HG03571 (cell line): ENCODE data around the gene HSPA1L.
"Not testable (repeated sequence)": the region's sequence is repeated elsewhere in the genome, so short reads cannot be mapped to it uniquely, and the experiment has no call there.

Experiments
- ATAC-seq: cut with Tn5 transposase; IDR thresholded peaks from one replicate; pipeline ENCODE4 v1.9.1; 2021; ENCODE audit not compliant: unreplicated experiment

Gene HSPA1L

GRCh38 chr6:31817133-31817928 is 2.2 kb upstream of the HSPA1L start:
- ATAC-seq = not testable (repeated sequence)

- no peak for ATAC-seq
Observed at GRCh38 chr6:31814677-31815024, 432 bp downstream of the HSPA1L start.

GRCh38 chr6:31813465-31813849 is 1.6 kb downstream of the HSPA1L start:
- ATAC-seq = no peak

- no peak for ATAC-seq
Observed at GRCh38 chr6:31811645-31812044, 3.4 kb downstream of the HSPA1L start.

GRCh38 chr6:31808599-31808998 is 6.5 kb downstream of the HSPA1L start:
- not testable (repeated sequence) for ATAC-seq

GRCh38 chr6:31806470-31807272 is 8.4 kb downstream of the HSPA1L start, which contains the start of gene LSM2:
Gene LSM2, minus strand, starts transcription at chr6:31806966. Its CDS starts 209 bp downstream, at chr6:31806757.
- ATAC-seq = peak; percentile 83

GRCh38 chr6:31805939-31806469 is 9.1 kb downstream of the HSPA1L start:
- ATAC-seq = peak; percentile 25

GRCh38 chr6:31801031-31801927 is 13.8 kb downstream of the HSPA1L start:
- not testable (repeated sequence) for ATAC-seq

GRCh38 chr6:31799781-31800180 is 15.3 kb downstream of the HSPA1L start:
- no peak for ATAC-seq

- ATAC-seq = no peak
Observed at GRCh38 chr6:31797588-31797987, 17.5 kb downstream of the HSPA1L start.

GRCh38 chr6:31796993-31797385 is 18.1 kb downstream of the HSPA1L start:
- no peak for ATAC-seq

GRCh38 chr6:31795616-31796298 is 19.3 kb downstream of the HSPA1L start, which contains the start of gene VARS1:
Gene VARS1, minus strand, starts transcription at chr6:31795752. Its CDS starts 535 bp downstream, at chr6:31795217.
- peak; percentile 73 for ATAC-seq

GRCh38 chr6:31794866-31795615 is 20.0 kb downstream of the HSPA1L start:
- ATAC-seq = peak; percentile 9

- no peak for ATAC-seq
Observed at GRCh38 chr6:31794294-31794865, 20.7 kb downstream of the HSPA1L start.

- not testable (repeated sequence) for ATAC-seq
Observed at GRCh38 chr6:31793927-31794245, 21.2 kb downstream of the HSPA1L start.

- no peak for ATAC-seq
Observed at GRCh38 chr6:31792761-31793171, 22.3 kb downstream of the HSPA1L start.

GRCh38 chr6:31792090-31792374 is 23.1 kb downstream of the HSPA1L start:
- ATAC-seq = no peak

GRCh38 chr6:31791324-31792089 is 23.6 kb downstream of the HSPA1L start:
- no peak for ATAC-seq

- no peak for ATAC-seq
Observed at GRCh38 chr6:31785475-31785874, 29.6 kb downstream of the HSPA1L start.
